Ascending aorta (tissue), 2 donors: ENCODE measurements around the gene TLR6. TPM values are rescaled to one million over a fixed set of nuclear protein-coding genes. Genes with fewer than 3 reads are reported as not detected.

Source experiments
- DNase-seq, 2 donors: peaks; one replicate each; pipeline ENCODE4 v3.0.0-alpha.2; 2019; ENCODE audit warnings: low spot score in 2 of 2
- H3K27ac ChIP-seq, 2 donors: fragments of 200-600 bp; sonication (generic); one replicate each; pipeline ENCODE4 v1.5.1; 2016 to 2017; ENCODE audit warnings: mild to moderate bottlenecking in 1 of 2
- H3K27me3 ChIP-seq: fragments of 200-600 bp; sonication (generic); one replicate; pipeline ENCODE4 v1.5.1; 2017
- H3K36me3 ChIP-seq, 2 donors: fragments of 200-600 bp; sonication (generic); one replicate each; pipeline ENCODE4 v1.5.1; 2016
- H3K4me1 ChIP-seq, 2 donors: fragments of 200-600 bp; sonication (generic); one replicate each; pipeline ENCODE4 v1.5.1; 2016 to 2017; ENCODE audit warnings: mild to moderate bottlenecking in 1 of 2
- H3K4me3 ChIP-seq, 2 donors: fragments of 200-600 bp; sonication (generic); one replicate each; pipeline ENCODE4 v1.5.1; 2016 to 2017; ENCODE audit warnings: mild to moderate bottlenecking in 1 of 2
- H3K9me3 ChIP-seq, 2 donors: fragments of 200-600 bp; sonication (generic); one replicate each; pipeline ENCODE4 v1.5.1; 2016
- intact Hi-C: fragments of 100-400 bp; cut with DNase I; formaldehyde crosslinking; loops from one replicate; pipeline ENCODE4 v1.15.1; 2023
- total RNA-seq: library from RNA; depleted of rRNA; stranded (reverse); fragments of >200 nt; gene quantifications from one replicate; pipeline ENCODE4 v1.1.0, GENCODE V29; 2016
- TF ChIP-seq, protein P1 (sequence below), 3 experiments: fragments of 200-600 bp in 2 of 3; fragments of 450-650 bp in 1 of 3; sonication (generic) in 2 of 3; IDR thresholded peaks; one replicate each; pipeline ENCODE4 v1.5.1; 2016 to 2019; ENCODE audit warnings: antibody characterized with exemption in 3 of 3, mild to moderate bottlenecking in 1 of 3, moderate library complexity in 1 of 3

TLR6 gene
- total RNA-seq, 1 donor from 2014 or later: 0.11 TPM

DNA sequence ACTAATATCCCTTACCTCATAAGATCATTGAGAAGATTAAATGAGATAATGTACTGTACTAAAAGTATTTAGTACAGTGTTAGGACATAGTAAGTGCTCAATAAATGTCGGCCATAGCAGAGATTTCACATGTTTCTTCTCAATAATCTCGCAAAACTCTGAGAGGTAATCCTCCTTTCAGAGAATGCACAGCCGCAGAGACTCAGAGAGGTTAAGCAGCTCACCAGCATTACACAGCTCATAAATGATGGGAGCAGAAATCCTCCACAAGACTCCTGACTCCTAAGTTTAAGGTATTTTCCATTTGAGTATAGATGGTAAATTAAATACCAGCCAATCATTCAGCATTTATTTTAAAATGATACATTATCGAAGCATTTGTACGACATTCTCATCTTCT is 45.6 kb upstream of the TLR6 start:
- no peak for DNase-seq
- H3K27me3 ChIP-seq: no peaks in the 10 kb centered on the region
- H3K4me1 ChIP-seq: no peaks in the 10 kb centered on the region
- TF ChIP-seq, protein P1, sequence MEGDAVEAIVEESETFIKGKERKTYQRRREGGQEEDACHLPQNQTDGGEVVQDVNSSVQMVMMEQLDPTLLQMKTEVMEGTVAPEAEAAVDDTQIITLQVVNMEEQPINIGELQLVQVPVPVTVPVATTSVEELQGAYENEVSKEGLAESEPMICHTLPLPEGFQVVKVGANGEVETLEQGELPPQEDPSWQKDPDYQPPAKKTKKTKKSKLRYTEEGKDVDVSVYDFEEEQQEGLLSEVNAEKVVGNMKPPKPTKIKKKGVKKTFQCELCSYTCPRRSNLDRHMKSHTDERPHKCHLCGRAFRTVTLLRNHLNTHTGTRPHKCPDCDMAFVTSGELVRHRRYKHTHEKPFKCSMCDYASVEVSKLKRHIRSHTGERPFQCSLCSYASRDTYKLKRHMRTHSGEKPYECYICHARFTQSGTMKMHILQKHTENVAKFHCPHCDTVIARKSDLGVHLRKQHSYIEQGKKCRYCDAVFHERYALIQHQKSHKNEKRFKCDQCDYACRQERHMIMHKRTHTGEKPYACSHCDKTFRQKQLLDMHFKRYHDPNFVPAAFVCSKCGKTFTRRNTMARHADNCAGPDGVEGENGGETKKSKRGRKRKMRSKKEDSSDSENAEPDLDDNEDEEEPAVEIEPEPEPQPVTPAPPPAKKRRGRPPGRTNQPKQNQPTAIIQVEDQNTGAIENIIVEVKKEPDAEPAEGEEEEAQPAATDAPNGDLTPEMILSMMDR (IDR thresholded peaks at IDR 0.05): no peak
- intact Hi-C loops: no loop called here
- no peaks in the 10 kb centered on the region for H3K9me3 ChIP-seq
- no peak overlapping the region for H3K4me3 ChIP-seq
- H3K27ac ChIP-seq: no peak overlapping the region
- H3K36me3 ChIP-seq: peaks cover 13 to 56% of the 10 kb centered on the region in 2 donors

DNA sequence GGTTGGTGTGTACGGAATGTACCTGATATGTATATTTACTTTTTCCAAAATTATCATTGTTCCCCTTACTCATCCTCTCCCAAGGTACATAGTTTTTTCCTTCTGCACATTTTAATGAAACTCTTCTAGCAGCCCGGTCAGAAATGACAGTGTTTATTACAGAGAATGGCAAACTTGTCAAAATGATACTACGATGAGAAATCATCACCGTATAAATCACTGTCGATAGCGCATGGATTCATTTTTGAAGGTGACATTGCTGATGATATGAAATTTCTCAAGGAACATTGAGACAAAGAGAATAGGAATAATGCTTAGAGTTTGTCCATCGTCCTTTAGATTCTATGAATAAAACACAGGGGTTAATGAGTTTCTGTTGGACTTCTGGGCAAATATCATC is 41.6 kb upstream of the TLR6 start:
- DNase-seq: no peak
- TF ChIP-seq, protein P1 (IDR thresholded peaks at IDR 0.05): no peak
- no peak overlapping the region for H3K27ac ChIP-seq
- H3K4me1 ChIP-seq: no peaks in the 10 kb centered on the region
- H3K9me3 ChIP-seq: no peaks in the 10 kb centered on the region
- no peaks in the 10 kb centered on the region for H3K27me3 ChIP-seq
- H3K4me3 ChIP-seq: no peak overlapping the region
- intact Hi-C loops: no loop called here
- H3K36me3 ChIP-seq: peaks cover 0 to 50% of the 10 kb centered on the region in 2 donors

DNA sequence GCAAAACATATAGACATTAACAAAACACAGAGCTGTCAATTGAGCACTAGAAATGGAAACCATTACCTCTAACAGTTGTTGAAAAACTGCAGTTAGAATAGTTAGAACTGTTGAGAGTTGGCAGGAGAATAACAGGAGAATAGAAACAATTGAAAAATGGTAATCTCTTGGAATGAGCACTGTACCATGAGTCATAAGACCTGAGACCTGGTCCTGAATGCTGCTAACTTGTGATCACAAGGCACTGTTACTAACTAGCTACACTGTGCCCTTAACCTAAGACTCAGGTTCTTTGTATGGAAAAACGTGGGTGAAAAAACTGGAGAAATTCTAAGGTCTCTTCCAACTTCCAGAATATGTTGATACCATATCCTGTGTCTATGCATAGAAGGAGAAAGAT is 40.3 kb upstream of the TLR6 start:
- Histone ChIP-seq H3K4me3 (no peak overlapping the region), H3K27me3 (no peaks in the 10 kb centered on the region), H3K36me3 (peaks cover 5 to 59% of the 10 kb centered on the region in 2 donors), H3K4me1 (no peaks in the 10 kb centered on the region), H3K27ac (peak overlapping the region in 1 of 2 donors; percentile 12), H3K9me3 (no peaks in the 10 kb centered on the region)
- DNase-seq: no peak
- intact Hi-C loops: no loop called here
- TF ChIP-seq, protein P1 (IDR thresholded peaks at IDR 0.05): no peak

DNA sequence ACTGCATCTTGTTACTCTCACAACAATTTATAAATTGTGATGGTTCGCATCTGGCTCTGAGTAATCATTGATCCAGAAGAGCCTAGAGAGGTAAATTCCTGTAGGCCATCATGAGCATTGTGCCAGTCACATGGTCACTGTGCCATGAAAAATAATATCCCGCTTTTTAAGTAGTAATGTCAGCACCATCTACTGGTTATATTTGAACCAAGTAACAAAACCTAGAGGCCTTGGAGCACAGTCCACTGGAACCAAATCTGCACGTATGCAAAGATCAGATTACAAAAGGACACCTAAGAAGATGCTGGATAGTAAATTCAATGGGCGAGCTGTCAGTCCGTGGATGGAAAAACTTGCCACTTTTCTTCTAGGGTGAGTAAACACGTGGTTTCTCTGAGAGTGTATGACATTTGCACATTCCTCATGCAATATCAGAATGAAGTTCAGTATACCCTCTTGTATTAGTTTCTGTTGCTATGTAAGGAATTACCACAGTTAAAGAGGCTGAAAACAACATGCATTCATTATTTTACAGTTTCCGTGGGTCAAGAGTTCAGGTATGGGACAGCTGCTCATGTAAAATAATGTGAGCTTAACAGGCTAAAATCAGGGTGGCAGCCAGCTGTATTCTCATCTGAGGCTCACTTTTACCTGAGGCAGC is 37.8 kb upstream of the TLR6 start:
- Histone ChIP-seq H3K27ac (no peak overlapping the region), H3K9me3 (no peaks in the 10 kb centered on the region), H3K4me1 (peaks cover 0 to 7% of the 10 kb centered on the region in 2 donors), H3K36me3 (peaks cover 5 to 51% of the 10 kb centered on the region in 2 donors), H3K4me3 (no peak overlapping the region), H3K27me3 (no peaks in the 10 kb centered on the region)
- TF ChIP-seq, protein P1 (IDR thresholded peaks at IDR 0.05): peak in 1 of 3 experiments; percentile 19
- intact Hi-C loops: loop anchor here (1.0 to 5.0 kb wide), 2 partner anchors 37 to 135 kb away; partner anchors contain the start of gene TLR6
- DNase-seq: no peak

DNA sequence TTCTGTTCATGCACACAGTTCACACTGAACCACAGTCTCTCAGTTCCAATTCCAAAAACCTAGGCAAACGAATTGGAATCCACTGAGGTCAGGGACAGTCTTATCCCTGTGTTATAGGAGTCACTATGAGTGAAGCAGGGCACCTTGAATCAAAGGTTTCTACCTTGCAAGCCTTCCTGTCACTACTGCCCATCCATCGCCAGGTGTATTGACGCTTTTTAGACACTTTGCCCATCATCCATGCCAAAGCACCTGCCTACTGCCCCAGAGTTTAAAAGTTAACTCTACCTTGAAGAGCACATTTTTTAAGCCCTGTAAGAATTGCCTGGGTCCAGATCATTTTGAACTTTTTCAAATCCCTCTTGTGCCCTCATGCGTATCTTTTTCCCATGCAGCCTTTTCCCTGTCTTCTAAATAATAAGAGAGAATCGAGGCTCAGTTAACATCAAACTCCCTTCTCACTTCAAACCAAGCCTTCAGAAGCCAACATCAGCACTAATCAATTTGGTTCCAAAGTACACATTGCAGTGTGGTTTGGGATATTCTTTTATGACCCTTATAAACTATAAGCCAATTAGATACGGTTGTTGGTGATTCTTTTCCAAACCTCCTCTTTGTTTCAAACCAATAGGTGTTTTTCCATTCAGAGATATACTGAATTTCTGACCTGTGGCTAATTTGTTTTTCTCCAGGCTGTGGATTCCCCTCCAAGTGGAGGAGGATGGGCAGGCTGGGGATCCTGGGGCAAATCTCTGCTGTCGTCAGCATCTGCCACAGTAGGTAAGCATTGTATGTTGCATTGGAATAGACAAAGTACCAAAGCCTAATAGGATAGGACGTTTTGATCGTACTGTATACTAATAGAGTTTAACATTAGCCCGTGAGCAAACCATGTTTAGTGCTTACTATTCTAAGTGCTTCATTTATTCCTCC is 34.7 kb upstream of the TLR6 start:
- peak overlapping the region; percentile 55 to 66 for H3K27ac ChIP-seq
- no peaks in the 10 kb centered on the region for H3K9me3 ChIP-seq
- no peaks in the 10 kb centered on the region for H3K27me3 ChIP-seq
- peaks cover 5 to 37% of the 10 kb centered on the region in 2 donors for H3K36me3 ChIP-seq
- peaks cover 0 to 16% of the 10 kb centered on the region in 2 donors for H3K4me1 ChIP-seq
- TF ChIP-seq, protein P1 (IDR thresholded peaks at IDR 0.05): no peak
- H3K4me3 ChIP-seq: no peak overlapping the region
- no peak for DNase-seq
- intact Hi-C loops: loop anchor here (5.0 kb wide), 1 partner anchor 34 kb away; the partner anchor contains the start of gene TLR6
